Stimulated activated CD8-positive, alpha-beta memory T cell treated with anti-CD3 and anti-CD28 coated beads, Interleukin-7, amount 100 ng/mL, for 4 hours (primary cell): ENCODE measurements around the gene PRSS27.

ENCODE experiments used
- DNase-seq, 2 donors: peaks; one replicate each; pipeline ENCODE4 v3.0.0-alpha.2; 2020; ENCODE audit warnings: low read depth in 2 of 2

The PRSS27 gene

GRCh38 chr16:2751577-2752034 is 31.6 kb upstream of the PRSS27 start:
- DNase-seq: no peak

- DNase-seq: no peak
Observed at GRCh38 chr16:2749936-2750335, 29.9 kb upstream of the PRSS27 start.

GRCh38 chr16:2749476-2749875 is 29.5 kb upstream of the PRSS27 start:
- DNase-seq: no peak

GRCh38 chr16:2748757-2749455 is 28.9 kb upstream of the PRSS27 start:
- DNase-seq: no peak

- no peak for DNase-seq
Observed at GRCh38 chr16:2745961-2746360, 25.9 kb upstream of the PRSS27 start.

- no peak for DNase-seq
Observed at GRCh38 chr16:2745116-2745890, 25.3 kb upstream of the PRSS27 start.

- DNase-seq: no peak
Observed at GRCh38 chr16:2744711-2745110, 24.7 kb upstream of the PRSS27 start.

GRCh38 chr16:2743007-2743810 is 23.2 kb upstream of the PRSS27 start:
- DNase-seq: no peak

- no peak for DNase-seq
Observed at GRCh38 chr16:2742323-2743006, 22.4 kb upstream of the PRSS27 start.

GRCh38 chr16:2741168-2741567 is 21.1 kb upstream of the PRSS27 start:
- DNase-seq: no peak

GRCh38 chr16:2740476-2740875 is 20.5 kb upstream of the PRSS27 start:
- no peak for DNase-seq

- no peak for DNase-seq
Observed at GRCh38 chr16:2739625-2740430, 19.8 kb upstream of the PRSS27 start.

- DNase-seq: no peak
Observed at GRCh38 chr16:2738615-2739014, 18.6 kb upstream of the PRSS27 start.

GRCh38 chr16:2737895-2738418 is 17.9 kb upstream of the PRSS27 start:
- DNase-seq: no peak

- no peak for DNase-seq
Observed at GRCh38 chr16:2737238-2737605, 17.2 kb upstream of the PRSS27 start.

- no peak for DNase-seq
Observed at GRCh38 chr16:2736476-2737237, 16.6 kb upstream of the PRSS27 start.

- no peak for DNase-seq
Observed at GRCh38 chr16:2734844-2735515, 15.0 kb upstream of the PRSS27 start.

- no peak for DNase-seq
Observed at GRCh38 chr16:2728034-2728433, 8.0 kb upstream of the PRSS27 start.

- DNase-seq: no peak
Observed at GRCh38 chr16:2726923-2727322, 6.9 kb upstream of the PRSS27 start.
